GM12878 (cell line): ENCODE data around the gene G6PC1. TPM values are rescaled to one million over a fixed set of nuclear protein-coding genes. Genes with fewer than 3 reads are reported as not detected.

Source experiments
- ATAC-seq: fragments of 200-7000 bp; cut with Tn5 transposase; 3 replicates; pipeline ENCODE4 v1.9.1; 2020; ENCODE audit warnings: mild to moderate bottlenecking, moderate library complexity
- BruUV-seq: library from RNA; stranded (reverse); fragments of 400-500 nt; replicated peaks from 2 replicates; lab custom pipeline; 2021; lab: Mats Ljungman, UMichigan
- CTCF ChIA-PET: fragments of 300-600 bp; sonication (Branson Sonifier 250); formaldehyde crosslinking; extraction: SDS; loops from one replicate; lab custom pipeline; 2021; ENCODE audit warnings: inconsistent platforms; lab: Yijun Ruan, JAX
- POLR2A ChIA-PET: fragments of 350-600 bp; formaldehyde crosslinking; extraction: SDS; loops from one replicate; lab custom pipeline; 2021; ENCODE audit warnings: inconsistent platforms; lab: Charles Lee
- RAD21 ChIA-PET: fragments of 300-600 bp; sonication (Branson Sonifier 250); formaldehyde crosslinking; loops from one replicate; lab custom pipeline; 2023; ENCODE audit warnings: antibody characterized with exemption; ENCODE audit not compliant: unreplicated experiment; lab: Charles Lee
- SMC1A ChIA-PET: fragments of 300-600 bp; sonication (Branson Sonifier 250); formaldehyde crosslinking; loops from one replicate; lab custom pipeline; 2023; ENCODE audit not compliant: unreplicated experiment, uncharacterized antibody; lab: Charles Lee
- DNase-seq: peaks from one replicate; pipeline ENCODE4 v3.0.0-alpha.2; 2011; ENCODE audit warnings: low read depth, low spot score
- FAIRE-seq: peaks from 3 replicates; lab custom pipeline; 2011; peaks lifted over from hg19 to GRCh38; lab: Jason Lieb, UNC
- H2AFZ ChIP-seq: 2 replicates; pipeline ENCODE4 v1.6.0; 2011; ENCODE audit warnings: low read depth, low read length, control low read depth; ENCODE audit not compliant: control insufficient read depth
- H3K27ac ChIP-seq: 2 replicates; pipeline ENCODE4 v1.5.1; 2011; ENCODE audit warnings: control low read depth; ENCODE audit not compliant: control insufficient read depth, insufficient read depth
- H3K27me3 ChIP-seq, 2 experiments: replicated peaks in 1 of 2; 2 replicates each; pipeline versions ENCODE4 v1.6.0 to v1.6.1; 2011; ENCODE audit warnings: low read length in 1 of 2; ENCODE audit not compliant: control insufficient read depth in 2 of 2, insufficient read depth in 2 of 2
- H3K36me3 ChIP-seq, 2 experiments: 2 replicates each; pipeline ENCODE4 v1.5.1; 2011; ENCODE audit warnings: low read length in 1 of 2; ENCODE audit not compliant: control insufficient read depth in 2 of 2, insufficient read depth in 2 of 2
- H3K4me1 ChIP-seq: 2 replicates; pipeline ENCODE4 v1.6.1; 2011; ENCODE audit warnings: mild to moderate bottlenecking, low read length, moderate library complexity, mixed read lengths; ENCODE audit not compliant: control insufficient read depth, insufficient read depth
- H3K4me2 ChIP-seq: 2 replicates; pipeline ENCODE4 v1.6.0; 2011; ENCODE audit warnings: control low read depth; ENCODE audit not compliant: control insufficient read depth, insufficient read depth
- H3K4me3 ChIP-seq: fragments of 200-600 bp; sonication (generic); 2 replicates; pipeline ENCODE4 v1.5.1; 2016
- H3K79me2 ChIP-seq: 2 replicates; pipeline ENCODE4 v1.6.0; 2011; ENCODE audit warnings: low read length; ENCODE audit not compliant: control insufficient read depth, insufficient read depth
- H3K9ac ChIP-seq: 2 replicates; pipeline ENCODE4 v1.8.0; 2011; ENCODE audit warnings: low read length, control low read depth, mixed read lengths; ENCODE audit not compliant: control insufficient read depth, insufficient read depth
- H3K9me3 ChIP-seq: replicated peaks from 3 replicates; pipeline ENCODE4 v1.5.1; 2011; ENCODE audit warnings: mild to moderate bottlenecking, low read length; ENCODE audit not compliant: control insufficient read depth, insufficient read depth
- H4K20me1 ChIP-seq: 2 replicates; pipeline ENCODE4 v1.6.0; 2011; ENCODE audit not compliant: control insufficient read depth, insufficient read depth
- BACH1 ChIP-seq: fragments of 450-650 bp; IDR thresholded peaks from 2 replicates; pipeline ENCODE4 v1.6.1; 2017; ENCODE audit warnings: mild to moderate bottlenecking, borderline replicate concordance
- CBFB ChIP-seq: IDR thresholded peaks from 2 replicates; pipeline ENCODE4 v1.6.1; 2016; ENCODE audit warnings: antibody characterized with exemption, low read depth
- CBX5 ChIP-seq: sonication (generic); IDR thresholded peaks from 2 replicates; pipeline ENCODE4 v1.6.1; 2016; ENCODE audit warnings: low read depth, moderate library complexity, mild to moderate bottlenecking, inconsistent platforms
- CHD2 ChIP-seq: IDR thresholded peaks from 2 replicates; pipeline ENCODE4 v1.6.1; 2011; ENCODE audit warnings: low read depth, low read length, improper control_type of control experiment, borderline replicate concordance
- CREB1 ChIP-seq: IDR thresholded peaks from 2 replicates; pipeline ENCODE4 v1.6.1; 2012; ENCODE audit warnings: low read depth, mild to moderate bottlenecking, inconsistent platforms
- ESRRA ChIP-seq: IDR thresholded peaks from 2 replicates; pipeline ENCODE4 v1.6.1; 2012; ENCODE audit warnings: mild to moderate bottlenecking, low read length, improper control_type of control experiment
- HDAC6 ChIP-seq: fragments of 200-600 bp; sonication (generic); IDR thresholded peaks from one replicate; pipeline ENCODE4 v1.8.0; 2017; ENCODE audit warnings: antibody characterized with exemption; ENCODE audit not compliant: unreplicated experiment
- HSF1 ChIP-seq: fragments of 150-350 bp; IDR thresholded peaks from 2 replicates; pipeline ENCODE4 v1.6.1; 2014; ENCODE audit warnings: mild to moderate bottlenecking, low read depth, low read length
- IKZF1 ChIP-seq: fragments of 450-650 bp; conservative IDR thresholded peaks from 2 replicates; pipeline ENCODE4 v1.6.1; 2017; ENCODE audit warnings: antibody characterized with exemption, mild to moderate bottlenecking
- KDM1A ChIP-seq: fragments of 200-600 bp; sonication (generic); IDR thresholded peaks from 2 replicates; pipeline ENCODE4 v1.6.1; 2016; ENCODE audit warnings: borderline replicate concordance
- MYC ChIP-seq: IDR thresholded peaks from 2 replicates; pipeline ENCODE4 v1.6.1; 2011; ENCODE audit warnings: mild to moderate bottlenecking, low read length, moderate library complexity, inconsistent platforms; ENCODE audit not compliant: insufficient read depth, insufficient replicate concordance, insufficient read length, severe bottlenecking
- POLR2AphosphoS5 ChIP-seq: IDR thresholded peaks from 2 replicates; pipeline ENCODE4 v1.6.1; 2011; ENCODE audit warnings: mild to moderate bottlenecking, low read length, inconsistent platforms
- RCOR1 ChIP-seq: conservative IDR thresholded peaks from 2 replicates; pipeline ENCODE4 v1.6.1; 2012; ENCODE audit warnings: low read depth, low read length, improper control_type of control experiment
- SIX5 ChIP-seq: IDR thresholded peaks from 2 replicates; pipeline ENCODE4 v1.6.1; 2011; ENCODE audit warnings: mild to moderate bottlenecking, low read depth, low read length, moderate library complexity; ENCODE audit not compliant: severe bottlenecking
- TAF1 ChIP-seq: IDR thresholded peaks from 2 replicates; pipeline ENCODE4 v1.6.1; 2011; ENCODE audit warnings: mild to moderate bottlenecking, low read depth, low read length, borderline replicate concordance
- TCF3 ChIP-seq: IDR thresholded peaks from 2 replicates; pipeline ENCODE4 v1.6.1; 2012; ENCODE audit warnings: low read depth, mild to moderate bottlenecking, low read length, borderline replicate concordance; ENCODE audit not compliant: insufficient read depth
- WRNIP1 ChIP-seq: IDR thresholded peaks from 2 replicates; pipeline ENCODE4 v1.6.1; 2011; ENCODE audit warnings: low read depth, low read length, improper control_type of control experiment, borderline replicate concordance
- ZNF384 ChIP-seq: IDR thresholded peaks from 2 replicates; pipeline ENCODE4 v1.6.1; 2012; ENCODE audit warnings: low read depth, mild to moderate bottlenecking, low read length, improper control_type of control experiment, borderline replicate concordance
- ZNF622 ChIP-seq: fragments of 450-650 bp; IDR thresholded peaks from 2 replicates; pipeline ENCODE4 v1.6.1; 2017; ENCODE audit warnings: mild to moderate bottlenecking, inconsistent platforms
- WGBS: methylation state at CpG from one replicate; pipeline ENCODE4 v1.1.6; 2016; ENCODE audit warnings: low lambda C conversion rate; ENCODE audit not compliant: insufficient replicate concordance, insufficient coverage; ENCODE audit errors: missing lambda C conversion rate; 5-methylcytosine and 5-hydroxymethylcytosine counted together
- in situ Hi-C: fragments of 300-500 bp; cut with MboI; formaldehyde crosslinking; loops from 9 replicates; pipeline ENCODE4 v1.14.3; 2018; ENCODE audit warnings: mixed read lengths
- intact Hi-C: fragments of 100-400 bp; cut with micrococcal nuclease; formaldehyde crosslinking; loops from one replicate; pipeline ENCODE4 v1.14.2; 2022; ENCODE audit not compliant: unreplicated experiment
- polyA plus RNA-seq, 11 experiments: library from polyadenylated mRNA; depleted of rRNA in 4 of 11; unstranded in 6 of 11; stranded (reverse) in 5 of 11; fragments of >200 nt; fragmentation: Nextera tagmentation in 4 of 11; fragmentation: Illumina TruSeq in 1 of 11; extraction: Ambion mirVana in 4 of 11; extraction: Trizol in 1 of 11; gene quantifications; 1 replicate in 1 of 11; 2 replicates in 10 of 11; pipeline versions ENCODE4 v1.2.1 to v1.2.3, GENCODE V29; 2011 to 2016; ENCODE audit warnings: inconsistent platforms in 2 of 11, missing spikeins in 2 of 11, low read depth in 1 of 11
- total RNA-seq, 4 experiments: library from RNA; depleted of rRNA in 3 of 4; stranded (reverse); fragments of >200 nt in 3 of 4; fragmentation: Illumina TruSeq in 1 of 4; extraction: Trizol in 1 of 4; gene quantifications; 2 replicates each; pipeline versions ENCODE4 v1.2.1 to v1.2.3, GENCODE V29; 2013 to 2021
- TF ChIP-seq, protein P1 (sequence below): fragments of 450-650 bp; IDR thresholded peaks from 2 replicates; pipeline ENCODE4 v1.6.1; 2017; ENCODE audit warnings: antibody characterized with exemption, mild to moderate bottlenecking, moderate library complexity

The G6PC1 gene
- total and polyA plus RNA-seq, 10 of the 15 experiments (the other 5 are each of a cell fraction or from before 2014, with no cell fraction given): not detected

- no peak for DNase-seq
- no peak for FAIRE-seq
- H2AFZ ChIP-seq: no peak overlapping the region
- ChIA-PET RAD21 (no interaction called here), POLR2A (no interaction called here), CTCF (no interaction called here), SMC1A (no interaction called here)
- no peak overlapping the region for H3K27ac ChIP-seq
- H3K36me3 ChIP-seq: no peaks in the 10 kb centered on the region
- H3K9ac ChIP-seq: no peak overlapping the region
- no peak overlapping the region for H3K4me3 ChIP-seq
- no peaks in the 10 kb centered on the region for H3K4me1 ChIP-seq
- intact Hi-C loops (no loop called here), in situ Hi-C loops (no loop called here)
- no peak overlapping the region for H3K4me2 ChIP-seq
- WGBS: 51% methylated on average over 7 of the region's 7 CpGs
- H3K79me2 ChIP-seq: no peaks in the 10 kb centered on the region
- no peaks in the 10 kb centered on the region for H3K27me3 ChIP-seq
- no peaks in the 10 kb centered on the region for H4K20me1 ChIP-seq
- BruUV-seq: no TSS peak
- H3K9me3 ChIP-seq: no peaks in the 10 kb centered on the region
- TF ChIP-seq WRNIP1 (no peak), CBFB (no peak), POLR2AphosphoS5 (no peak), CHD2 (no peak), MYC (no peak), ZNF622 (no peak), CBX5 (no peak), RCOR1 (no peak), TAF1 (no peak), SIX5 (no peak), HSF1 (no peak), CREB1 (no peak), HDAC6 (no peak), ESRRA (no peak), KDM1A (no peak), ZNF384 (no peak), IKZF1 (no peak), BACH1 (no peak), TCF3 (no peak)
- TF ChIP-seq, protein P1, sequence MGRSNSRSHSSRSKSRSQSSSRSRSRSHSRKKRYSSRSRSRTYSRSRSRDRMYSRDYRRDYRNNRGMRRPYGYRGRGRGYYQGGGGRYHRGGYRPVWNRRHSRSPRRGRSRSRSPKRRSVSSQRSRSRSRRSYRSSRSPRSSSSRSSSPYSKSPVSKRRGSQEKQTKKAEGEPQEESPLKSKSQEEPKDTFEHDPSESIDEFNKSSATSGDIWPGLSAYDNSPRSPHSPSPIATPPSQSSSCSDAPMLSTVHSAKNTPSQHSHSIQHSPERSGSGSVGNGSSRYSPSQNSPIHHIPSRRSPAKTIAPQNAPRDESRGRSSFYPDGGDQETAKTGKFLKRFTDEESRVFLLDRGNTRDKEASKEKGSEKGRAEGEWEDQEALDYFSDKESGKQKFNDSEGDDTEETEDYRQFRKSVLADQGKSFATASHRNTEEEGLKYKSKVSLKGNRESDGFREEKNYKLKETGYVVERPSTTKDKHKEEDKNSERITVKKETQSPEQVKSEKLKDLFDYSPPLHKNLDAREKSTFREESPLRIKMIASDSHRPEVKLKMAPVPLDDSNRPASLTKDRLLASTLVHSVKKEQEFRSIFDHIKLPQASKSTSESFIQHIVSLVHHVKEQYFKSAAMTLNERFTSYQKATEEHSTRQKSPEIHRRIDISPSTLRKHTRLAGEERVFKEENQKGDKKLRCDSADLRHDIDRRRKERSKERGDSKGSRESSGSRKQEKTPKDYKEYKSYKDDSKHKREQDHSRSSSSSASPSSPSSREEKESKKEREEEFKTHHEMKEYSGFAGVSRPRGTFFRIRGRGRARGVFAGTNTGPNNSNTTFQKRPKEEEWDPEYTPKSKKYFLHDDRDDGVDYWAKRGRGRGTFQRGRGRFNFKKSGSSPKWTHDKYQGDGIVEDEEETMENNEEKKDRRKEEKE: no peak
- ATAC-seq: no peak
Observed at GRCh38 chr17:42889809-42890208, 10.8 kb upstream of the G6PC1 start.
